Measurements from ENCODE around the gene ITPR1.

GRCh38 chr3:4859788-4860187, 366.6 kb downstream of the ITPR1 start:
- TF ChIP-seq SMC3 (IDR thresholded peaks at IDR 0.05; ENCODE audit: low read depth, low read length) (no peak), CTCF (IDR thresholded peaks at IDR 0.05) (no peak), SIN3A (IDR thresholded peaks at IDR 0.05; ENCODE audit: borderline replicate concordance, low read depth, low read length) (no peak), CHD2 (IDR thresholded peaks at IDR 0.05; ENCODE audit: low read length, partially characterized antibody) (no peak), RFX5 (IDR thresholded peaks at IDR 0.05; ENCODE audit: low read length) (no peak), GABPA (IDR thresholded peaks at IDR 0.05; ENCODE audit: low read depth) (no peak), RAD21 (IDR thresholded peaks at IDR 0.05; ENCODE audit: low read length) (no peak), POLR2AphosphoS5 (IDR thresholded peaks at IDR 0.05; ENCODE audit: low read depth, low read length) (no peak), JUND (IDR thresholded peaks at IDR 0.05) (no peak), EP300 (IDR thresholded peaks at IDR 0.05; ENCODE audit: borderline replicate concordance in 1 of 2, low read depth in 1 of 2, low read length in 1 of 2) (no peak), IRF3 (IDR thresholded peaks at IDR 0.05; ENCODE audit: low read depth, low read length) (no peak)

Data from SK-N-SH (cell line).